ENCODE results near the gene GAB2. TPM values are rescaled to one million over a fixed set of nuclear protein-coding genes. Genes with fewer than 3 reads are reported as not detected.

Gene GAB2
- total and polyA plus RNA-seq, 2 of the 4 experiments (the other 2 are of a cell fraction): 3.3 to 5.9 TPM

DNA sequence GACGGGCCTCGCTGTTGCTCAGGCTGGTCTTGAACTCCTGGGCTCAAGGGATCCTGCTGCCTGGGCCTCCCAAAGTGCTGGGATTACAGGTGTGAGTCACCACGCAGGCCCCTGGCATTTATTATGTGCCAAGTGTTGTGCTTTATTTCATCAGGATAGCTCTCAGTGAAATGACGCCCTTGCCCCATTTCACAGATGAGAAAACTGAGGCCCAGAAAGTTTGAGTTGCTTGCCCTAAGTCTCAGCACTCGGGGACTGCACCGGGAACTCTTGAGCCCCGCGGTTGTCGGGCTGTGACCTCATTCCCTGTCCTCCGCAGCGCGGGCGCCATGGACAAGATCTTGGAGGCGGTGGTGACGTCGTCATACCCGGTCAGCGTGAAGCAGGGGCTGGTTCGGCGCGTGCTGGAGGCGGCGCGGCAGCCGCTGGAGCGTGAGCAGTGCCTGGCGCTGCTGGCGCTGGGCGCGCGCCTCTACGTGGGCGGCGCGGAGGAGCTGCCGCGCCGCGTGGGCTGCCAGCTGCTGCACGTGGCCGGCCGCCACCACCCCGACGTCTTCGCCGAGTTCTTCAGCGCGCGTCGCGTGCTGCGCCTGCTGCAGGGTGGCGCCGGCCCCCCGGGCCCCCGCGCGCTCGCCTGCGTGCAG is 221.6 kb downstream of the GAB2 start:
- DNase-seq (no peak), ATAC-seq (ENCODE audit: low read depth) (no peak)
- H2AK9ac ChIP-seq (replicated peaks; ENCODE audit: low read depth, low read length, poor library complexity): no peak overlapping the region
- H3K27ac ChIP-seq (ENCODE audit: insufficient read depth, low read length): no peak overlapping the region
- H4K20me1 ChIP-seq (ENCODE audit: insufficient read depth, low read length): peaks cover 43% of the 10 kb centered on the region
- H3K18ac ChIP-seq (ENCODE audit: low read depth, low read length): no peak overlapping the region
- no peak overlapping the region for H2BK120ac ChIP-seq (ENCODE audit: low read depth, low read length)
- H3K56ac ChIP-seq (ENCODE audit: extremely low read depth, insufficient read depth, low read length): no peak overlapping the region
- H3K4ac ChIP-seq (ENCODE audit: low read depth, low read length): no peak overlapping the region
- H4K5ac ChIP-seq (ENCODE audit: low read depth, low read length): no peak overlapping the region
- H3K4me3 ChIP-seq (ENCODE audit: insufficient read depth, low read depth, low read length): no peak overlapping the region
- H3K23ac ChIP-seq (ENCODE audit: low read depth, low read length): no peak overlapping the region
- 57% methylated on average over 39 of the region's 60 CpGs; no CpG with 5 or more reads in 1 of the 2 experiments for WGBS, 2 experiments (ENCODE audit: extremely low coverage in 2 of 2, insufficient read length in 1 of 2)
- peaks cover 35 to 81% of the 10 kb centered on the region in 2 experiments for H3K79me1 ChIP-seq (ENCODE audit: low read depth in 1 of 2, low read length in 2 of 2)
- H3K36me3 ChIP-seq (ENCODE audit: control insufficient read depth, insufficient read depth, low read length): peaks cover 31% of the 10 kb centered on the region
- no peak overlapping the region for H2AFZ ChIP-seq (replicated peaks; ENCODE audit: low read length, poor library complexity)
- dilution Hi-C loops (cut with HindIII; ENCODE audit: low sequenced_read_pairs, unreplicated experiment): no loop called here
- no peak overlapping the region for H4K91ac ChIP-seq (ENCODE audit: insufficient read depth, low read depth, low read length)
- no peaks in the 10 kb centered on the region for H3K9me3 ChIP-seq (ENCODE audit: control insufficient read depth, insufficient read depth, low read length)
- no peaks in the 10 kb centered on the region for H3K27me3 ChIP-seq (ENCODE audit: control insufficient read depth, insufficient read depth, low read length)
- H3K9ac ChIP-seq (ENCODE audit: low read depth, low read length): no peak overlapping the region
- no peak overlapping the region for H4K8ac ChIP-seq (ENCODE audit: low read depth in 2 of 2, low read length in 2 of 2)
- H3K4me2 ChIP-seq (ENCODE audit: low read depth, low read length): no peak overlapping the region
- H3K4me1 ChIP-seq (ENCODE audit: control insufficient read depth, insufficient read depth, low read length): no peaks in the 10 kb centered on the region
- no peak overlapping the region for H3K14ac ChIP-seq (replicated peaks; ENCODE audit: low read depth, low read length)
- no peak overlapping the region for H2BK20ac ChIP-seq (ENCODE audit: low read depth, low read length)
- ChIA-PET POLR2A (ENCODE audit: unreplicated experiment) (no interaction called here), CTCF (no interaction called here)
- BruUV-seq (replicated peaks): no TSS peak
- TF ChIP-seq, protein P1, sequence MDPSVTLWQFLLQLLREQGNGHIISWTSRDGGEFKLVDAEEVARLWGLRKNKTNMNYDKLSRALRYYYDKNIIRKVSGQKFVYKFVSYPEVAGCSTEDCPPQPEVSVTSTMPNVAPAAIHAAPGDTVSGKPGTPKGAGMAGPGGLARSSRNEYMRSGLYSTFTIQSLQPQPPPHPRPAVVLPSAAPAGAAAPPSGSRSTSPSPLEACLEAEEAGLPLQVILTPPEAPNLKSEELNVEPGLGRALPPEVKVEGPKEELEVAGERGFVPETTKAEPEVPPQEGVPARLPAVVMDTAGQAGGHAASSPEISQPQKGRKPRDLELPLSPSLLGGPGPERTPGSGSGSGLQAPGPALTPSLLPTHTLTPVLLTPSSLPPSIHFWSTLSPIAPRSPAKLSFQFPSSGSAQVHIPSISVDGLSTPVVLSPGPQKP (IDR thresholded peaks at IDR 0.05; ENCODE audit: borderline replicate concordance, low read depth, low read length): no peak
- TF ChIP-seq RAD21 (IDR thresholded peaks at IDR 0.05; ENCODE audit: low read length) (no peak), RCOR1 (IDR thresholded peaks at IDR 0.05; ENCODE audit: insufficient replicate concordance, low read length) (no peak), SMC3 (IDR thresholded peaks at IDR 0.05; ENCODE audit: low read depth, low read length) (no peak), FOS (IDR thresholded peaks at IDR 0.05; ENCODE audit: low read depth, low read length) (no peak), BHLHE40 (IDR thresholded peaks at IDR 0.05; ENCODE audit: low read depth, low read length) (no peak), NFE2L2 (IDR thresholded peaks at IDR 0.05; ENCODE audit: low read depth, low read length) (no peak), CHD1 (IDR thresholded peaks at IDR 0.05; ENCODE audit: low read depth, low read length) (no peak), MXI1 (IDR thresholded peaks at IDR 0.05; ENCODE audit: borderline replicate concordance, low read depth, low read length) (no peak), CEBPB (IDR thresholded peaks at IDR 0.05; ENCODE audit: low read depth, low read length) (no peak), MAFK (IDR thresholded peaks at IDR 0.05; ENCODE audit: low read depth, low read length) (no peak), RFX5 (IDR thresholded peaks at IDR 0.05; ENCODE audit: low read depth, low read length) (no peak), MAZ (IDR thresholded peaks at IDR 0.05; ENCODE audit: borderline replicate concordance, low read depth, low read length) (no peak), POLR2A (IDR thresholded peaks at IDR 0.05; ENCODE audit: low read depth, low read length) (no peak)
- TF ChIP-seq, protein P2, sequence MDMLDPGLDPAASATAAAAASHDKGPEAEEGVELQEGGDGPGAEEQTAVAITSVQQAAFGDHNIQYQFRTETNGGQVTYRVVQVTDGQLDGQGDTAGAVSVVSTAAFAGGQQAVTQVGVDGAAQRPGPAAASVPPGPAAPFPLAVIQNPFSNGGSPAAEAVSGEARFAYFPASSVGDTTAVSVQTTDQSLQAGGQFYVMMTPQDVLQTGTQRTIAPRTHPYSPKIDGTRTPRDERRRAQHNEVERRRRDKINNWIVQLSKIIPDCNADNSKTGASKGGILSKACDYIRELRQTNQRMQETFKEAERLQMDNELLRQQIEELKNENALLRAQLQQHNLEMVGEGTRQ (IDR thresholded peaks at IDR 0.05; ENCODE audit: low read depth, low read length): no peak
- TF ChIP-seq, protein P3, sequence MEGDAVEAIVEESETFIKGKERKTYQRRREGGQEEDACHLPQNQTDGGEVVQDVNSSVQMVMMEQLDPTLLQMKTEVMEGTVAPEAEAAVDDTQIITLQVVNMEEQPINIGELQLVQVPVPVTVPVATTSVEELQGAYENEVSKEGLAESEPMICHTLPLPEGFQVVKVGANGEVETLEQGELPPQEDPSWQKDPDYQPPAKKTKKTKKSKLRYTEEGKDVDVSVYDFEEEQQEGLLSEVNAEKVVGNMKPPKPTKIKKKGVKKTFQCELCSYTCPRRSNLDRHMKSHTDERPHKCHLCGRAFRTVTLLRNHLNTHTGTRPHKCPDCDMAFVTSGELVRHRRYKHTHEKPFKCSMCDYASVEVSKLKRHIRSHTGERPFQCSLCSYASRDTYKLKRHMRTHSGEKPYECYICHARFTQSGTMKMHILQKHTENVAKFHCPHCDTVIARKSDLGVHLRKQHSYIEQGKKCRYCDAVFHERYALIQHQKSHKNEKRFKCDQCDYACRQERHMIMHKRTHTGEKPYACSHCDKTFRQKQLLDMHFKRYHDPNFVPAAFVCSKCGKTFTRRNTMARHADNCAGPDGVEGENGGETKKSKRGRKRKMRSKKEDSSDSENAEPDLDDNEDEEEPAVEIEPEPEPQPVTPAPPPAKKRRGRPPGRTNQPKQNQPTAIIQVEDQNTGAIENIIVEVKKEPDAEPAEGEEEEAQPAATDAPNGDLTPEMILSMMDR (conservative IDR thresholded peaks at IDR 0.05; ENCODE audit: low read depth, low read length): no peak
- H2AK5ac ChIP-seq (ENCODE audit: low read depth, low read length): no peak overlapping the region
- H3K9me1 ChIP-seq (ENCODE audit: insufficient read depth, low read length): peaks cover 8% of the 10 kb centered on the region
- in situ Hi-C loops (cut with MboI; ENCODE audit: low sequenced_read_pairs): no loop called here
- no peak overlapping the region for H2BK15ac ChIP-seq (ENCODE audit: low read depth, low read length)
- intact Hi-C loops (cut with micrococcal nuclease): no loop called here
- H2BK5ac ChIP-seq (ENCODE audit: low read depth, low read length, poor library complexity, severe bottlenecking): no peak overlapping the region

Data from IMR-90 (cell line).